HG02798 (cell line): Measurements from ENCODE around the gene PARD3.
"Not testable (repeated sequence)": the region's sequence is repeated elsewhere in the genome, so short reads cannot be mapped to it uniquely, and the experiment has no call there.

Experiments used
- ATAC-seq: cut with Tn5 transposase; IDR thresholded peaks from one replicate; pipeline ENCODE4 v1.9.1; 2021; ENCODE audit warnings: mild to moderate bottlenecking; ENCODE audit not compliant: unreplicated experiment, poor library complexity

The PARD3 gene

DNA sequence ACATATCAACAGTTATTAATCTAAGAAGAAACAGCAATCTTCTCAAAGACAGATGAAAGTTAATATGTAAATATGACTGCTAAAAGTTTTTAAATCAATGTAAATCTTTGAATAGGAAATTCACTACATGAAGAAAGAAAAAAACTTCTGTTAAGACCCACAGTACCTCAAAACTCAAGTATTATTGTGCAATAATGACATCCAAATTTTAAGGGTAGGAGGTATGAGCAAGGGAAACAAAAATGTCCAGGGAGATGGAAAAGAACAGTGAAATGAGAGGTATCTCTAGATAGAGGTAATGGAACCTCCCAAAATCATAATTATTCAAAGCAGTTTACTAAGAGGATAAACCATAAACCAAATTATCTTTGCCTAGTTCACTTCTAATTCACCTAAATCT lies 436.8 kb downstream of the PARD3 start:
- no peak for ATAC-seq

DNA sequence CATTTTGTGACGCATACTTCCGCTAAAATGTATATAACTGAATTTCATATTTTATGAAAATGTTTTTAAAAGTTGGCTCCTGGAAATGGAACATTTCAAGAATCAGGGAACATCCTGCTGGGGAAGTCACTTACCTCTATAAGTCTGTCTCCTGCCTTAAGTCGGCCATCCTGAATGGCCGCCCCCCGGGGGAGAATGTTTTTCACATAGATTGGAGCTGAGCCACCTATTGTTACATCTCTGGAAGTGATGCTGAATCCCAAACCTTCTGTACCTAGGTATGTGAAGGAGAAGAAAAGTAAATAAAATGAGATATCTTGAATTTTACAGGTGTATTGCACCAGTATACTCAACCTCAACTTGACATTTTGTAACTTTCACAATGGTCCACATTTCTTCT lies 437.3 kb downstream of the PARD3 start:
- no peak for ATAC-seq

DNA sequence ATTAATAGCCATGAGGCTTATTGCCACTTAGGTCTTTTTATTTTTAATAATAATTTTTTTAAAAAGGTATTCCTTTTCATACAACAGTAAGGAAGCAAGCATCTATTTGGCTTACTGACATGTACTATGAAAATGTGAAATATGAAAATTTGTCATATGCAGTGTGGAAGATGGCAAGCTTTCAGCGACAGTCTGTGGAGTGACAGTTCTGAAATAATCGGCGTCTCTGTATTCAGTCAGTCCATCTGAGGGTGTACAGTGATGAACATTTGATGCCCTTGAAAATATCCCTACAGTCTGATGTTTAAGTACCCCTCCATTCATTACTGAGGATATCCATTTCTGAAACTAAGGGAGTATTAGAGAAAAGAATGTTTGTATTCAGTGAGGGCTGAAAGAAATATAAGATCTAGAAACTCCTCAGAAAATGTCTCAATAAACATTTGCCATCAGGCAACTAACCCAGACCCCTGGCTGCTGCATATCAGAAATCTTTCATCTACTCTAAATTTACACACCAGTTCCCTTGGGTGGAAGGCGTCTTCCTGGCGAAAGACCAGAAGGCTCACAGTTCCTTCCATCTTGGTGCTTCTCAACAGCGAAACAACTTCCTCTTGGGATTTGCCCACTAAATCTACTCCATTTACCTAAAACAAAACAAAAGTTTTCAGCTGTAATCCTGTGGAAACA lies 440.6 kb downstream of the PARD3 start:
- ATAC-seq, result no peak

GRCh38 chr10:34373211-34373610 lies 441.9 kb downstream of the PARD3 start:
- no peak for ATAC-seq

GRCh38 chr10:34372509-34372908 lies 442.6 kb downstream of the PARD3 start:
- no peak for ATAC-seq

DNA sequence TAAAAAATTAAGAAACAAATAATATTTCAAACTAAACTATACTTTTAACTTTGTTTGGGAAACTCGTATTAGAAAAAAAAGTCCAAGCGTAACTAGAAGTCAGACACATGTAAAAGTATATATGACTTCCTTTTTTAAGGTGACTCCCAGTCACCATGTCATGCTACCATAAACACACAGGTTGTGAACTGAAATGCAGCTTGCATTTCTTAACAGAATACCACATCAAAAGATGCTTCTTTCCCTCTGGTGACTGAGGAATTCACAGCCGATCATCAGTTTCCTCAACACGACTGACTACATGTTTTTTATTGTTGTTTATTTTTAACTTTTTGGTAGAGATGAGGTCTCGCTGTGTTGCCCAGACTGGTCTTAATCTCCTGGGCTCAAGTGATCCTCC lies 445.0 kb downstream of the PARD3 start:
- no peak for ATAC-seq

DNA sequence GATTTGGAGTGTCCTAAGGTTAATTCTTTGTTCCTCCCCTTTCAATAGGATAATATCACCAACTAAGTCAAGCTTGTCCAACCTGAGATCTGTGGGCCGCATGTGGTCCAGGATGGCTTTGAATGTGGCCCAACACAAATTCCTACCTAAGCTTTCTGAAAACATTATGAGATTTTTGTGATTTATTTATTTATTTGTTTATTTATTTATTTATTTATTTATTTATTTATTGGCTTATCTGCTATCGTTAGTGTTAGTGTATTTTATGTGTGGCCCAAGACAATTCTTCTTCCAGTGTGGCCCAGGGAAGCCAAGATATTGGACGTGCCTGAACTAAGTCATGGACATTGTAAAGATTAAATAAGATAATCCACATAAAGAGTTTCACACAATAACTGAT lies 446.0 kb downstream of the PARD3 start:
- no peak for ATAC-seq

- ATAC-seq, result no peak
These were observed 450.7 kb downstream of the PARD3 start for GRCh38 chr10:34364253-34365037.

- ATAC-seq, result no peak
These were observed 454.1 kb downstream of the PARD3 start for GRCh38 chr10:34360984-34361383.

GRCh38 chr10:34359435-34359813 lies 455.7 kb downstream of the PARD3 start:
- no peak for ATAC-seq

- no peak for ATAC-seq
These were observed 456.2 kb downstream of the PARD3 start for GRCh38 chr10:34358729-34359434.

DNA sequence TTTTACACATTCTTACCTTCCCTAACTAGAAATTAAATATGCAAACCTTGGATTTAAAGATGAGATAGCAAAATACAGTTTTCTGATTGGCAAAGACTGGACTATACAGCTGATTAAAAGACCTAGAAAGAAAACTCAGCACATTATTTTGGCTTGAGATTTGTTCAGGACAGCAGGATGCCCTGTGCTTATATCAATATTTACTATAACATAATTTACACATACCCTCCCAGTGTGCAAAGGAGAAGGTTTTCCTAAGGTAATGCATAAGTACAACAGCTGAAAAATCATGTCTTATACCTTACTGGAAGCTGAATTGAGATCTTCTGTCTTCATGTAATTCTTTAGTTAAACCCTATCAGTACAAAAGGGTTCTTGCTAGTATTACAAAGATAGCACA lies 458.6 kb downstream of the PARD3 start:
- no peak for ATAC-seq

GRCh38 chr10:34353530-34353929 lies 461.6 kb downstream of the PARD3 start:
- ATAC-seq, result not testable (repeated sequence)

GRCh38 chr10:34352599-34353204 lies 462.4 kb downstream of the PARD3 start:
- not testable (repeated sequence) for ATAC-seq

- no peak for ATAC-seq
These were observed 463.9 kb downstream of the PARD3 start for GRCh38 chr10:34351161-34351560.

GRCh38 chr10:34348917-34349485 lies 466.1 kb downstream of the PARD3 start:
- ATAC-seq, result no peak

- ATAC-seq, result no peak
These were observed 467.1 kb downstream of the PARD3 start for GRCh38 chr10:34348021-34348420.

DNA sequence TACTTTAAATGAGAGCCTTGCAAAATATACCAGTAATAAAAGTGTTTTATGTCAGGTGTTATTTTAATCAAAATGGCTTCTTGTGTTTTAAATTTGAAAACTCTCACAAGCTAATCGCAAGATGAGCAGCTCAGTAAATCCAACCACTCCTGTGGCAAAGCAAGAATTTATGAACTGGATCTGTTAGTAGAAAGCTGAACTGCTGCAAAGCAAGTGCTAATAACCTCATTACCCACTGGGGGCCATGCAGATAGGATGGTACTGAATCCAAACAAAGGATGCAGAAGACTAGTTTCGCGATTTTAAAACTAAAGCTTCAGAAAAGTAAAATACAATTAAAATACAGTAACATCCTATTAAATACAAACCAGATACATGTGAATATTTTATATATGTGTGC lies 468.0 kb downstream of the PARD3 start:
- ATAC-seq, result no peak

DNA sequence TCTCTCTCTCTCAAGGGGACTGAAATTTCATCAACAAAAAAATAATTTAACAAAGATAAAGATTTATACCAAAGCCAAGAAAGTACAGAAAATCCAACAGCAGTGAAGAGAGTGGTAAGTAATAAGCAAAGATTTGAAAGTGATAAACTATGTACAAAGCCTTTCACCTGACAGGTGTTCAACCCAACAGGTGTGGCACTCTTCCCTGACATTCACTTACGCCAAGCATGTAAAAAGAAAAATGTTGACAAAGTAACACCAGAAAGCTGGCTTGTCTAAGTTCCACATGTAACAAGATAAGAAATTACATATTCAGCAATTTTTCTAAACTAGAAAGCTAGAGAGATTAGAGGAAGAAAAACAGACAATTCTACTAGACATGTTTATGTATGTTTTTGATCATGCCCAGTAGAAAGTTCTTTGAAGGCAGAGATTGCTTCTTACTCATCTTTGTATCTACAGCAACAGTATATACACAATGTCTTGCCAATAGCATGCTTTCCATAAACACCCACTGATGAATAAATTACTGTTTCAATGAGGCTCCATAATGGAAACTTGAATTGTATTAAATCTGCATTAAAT lies 468.5 kb downstream of the PARD3 start:
- ATAC-seq, result no peak

DNA sequence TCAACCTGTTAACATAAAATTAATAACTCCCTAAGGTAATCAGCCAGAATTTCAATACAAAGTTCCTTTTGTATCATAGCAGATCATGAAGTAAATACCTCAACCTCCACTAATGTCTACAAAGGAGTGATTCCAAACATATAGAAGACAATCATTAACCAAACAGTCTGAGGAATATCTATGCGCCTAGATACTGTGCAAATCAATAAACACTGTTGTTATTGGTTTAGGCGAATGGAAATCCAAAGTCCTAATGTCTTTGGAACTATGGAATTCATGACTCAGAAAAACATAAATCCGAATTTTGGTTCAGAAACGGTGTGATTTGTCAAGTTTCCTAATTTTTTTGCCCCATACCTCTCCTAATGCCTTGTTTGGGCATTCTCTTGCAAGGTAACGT lies 469.7 kb downstream of the PARD3 start:
- ATAC-seq, result no peak
